ENCODE results near the gene IGLL5.
A peak's percentile ranks its signal among the peaks of the same experiment; 100 is the strongest.

IGLL5 gene

DNA sequence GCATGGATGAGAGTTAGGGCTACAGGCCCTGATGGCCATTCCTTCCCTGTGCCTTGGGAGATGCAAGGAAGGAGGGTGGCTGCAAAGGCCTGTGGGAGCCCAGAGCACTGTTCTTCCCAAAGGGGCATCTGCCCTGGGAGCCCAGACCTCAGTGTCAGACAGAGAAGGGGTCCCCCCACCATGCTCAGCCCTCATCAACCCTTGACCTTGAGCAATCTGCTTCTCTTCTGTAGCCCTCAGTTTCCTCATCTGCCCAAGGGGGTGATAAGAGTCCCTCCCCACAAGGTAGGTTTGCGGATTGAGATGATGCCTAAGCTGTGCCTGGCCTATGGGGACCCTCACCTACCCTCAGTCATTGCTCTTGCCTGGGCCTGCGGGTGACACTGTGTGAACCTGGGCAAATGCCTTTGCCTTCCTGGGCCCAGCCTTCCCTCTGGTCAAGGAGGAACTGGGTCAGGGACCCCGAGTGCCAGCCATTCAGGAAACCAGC lies 47.5 kb downstream of the IGLL5 start (continued):
- TF ChIP-seq ZNF302 (tag by site-specific recombination; IDR thresholded peaks at IDR 0.05; ENCODE audit: low read depth) (no peak), ZSCAN30 (tag by site-specific recombination; IDR thresholded peaks at IDR 0.05) (no peak), ZNF621 (tag by site-specific recombination; IDR thresholded peaks at IDR 0.05) (no peak)
- TF ChIP-seq, protein P1, sequence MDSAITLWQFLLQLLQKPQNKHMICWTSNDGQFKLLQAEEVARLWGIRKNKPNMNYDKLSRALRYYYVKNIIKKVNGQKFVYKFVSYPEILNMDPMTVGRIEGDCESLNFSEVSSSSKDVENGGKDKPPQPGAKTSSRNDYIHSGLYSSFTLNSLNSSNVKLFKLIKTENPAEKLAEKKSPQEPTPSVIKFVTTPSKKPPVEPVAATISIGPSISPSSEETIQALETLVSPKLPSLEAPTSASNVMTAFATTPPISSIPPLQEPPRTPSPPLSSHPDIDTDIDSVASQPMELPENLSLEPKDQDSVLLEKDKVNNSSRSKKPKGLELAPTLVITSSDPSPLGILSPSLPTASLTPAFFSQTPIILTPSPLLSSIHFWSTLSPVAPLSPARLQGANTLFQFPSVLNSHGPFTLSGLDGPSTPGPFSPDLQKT (IDR thresholded peaks at IDR 0.05; ENCODE audit: borderline replicate concordance, low read depth, low read length): no peak

DNA sequence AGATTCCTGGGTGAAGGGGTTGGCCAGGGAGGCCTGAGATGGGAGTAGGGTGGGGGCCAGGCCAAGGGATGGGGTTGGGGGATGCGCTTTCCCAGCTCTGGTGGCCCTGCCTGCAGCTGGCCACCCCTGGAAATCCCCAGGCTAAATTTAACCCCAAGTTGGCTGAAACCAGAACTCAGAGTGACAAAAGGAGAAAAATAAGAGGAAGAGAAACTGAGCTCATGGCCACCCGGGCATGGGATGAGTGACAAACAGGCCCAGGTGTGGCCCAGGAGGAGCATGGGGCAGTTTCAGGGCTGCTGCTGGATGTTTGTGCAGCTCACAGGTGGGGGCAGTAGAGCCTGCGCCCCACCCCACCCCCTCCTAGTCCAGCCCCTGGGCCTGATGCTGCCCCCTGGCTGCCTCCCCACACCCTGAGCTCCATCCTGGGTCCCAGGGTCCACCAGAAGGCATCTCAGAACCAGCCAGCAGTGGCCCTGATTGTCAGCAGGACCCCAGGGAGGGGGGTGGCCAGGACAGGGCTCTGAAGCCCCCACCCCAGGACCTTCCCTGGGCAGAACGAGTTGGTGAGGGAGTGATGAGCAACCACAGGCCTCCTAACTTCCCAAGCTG lies 48.0 kb downstream of the IGLL5 start:
- Histone ChIP-seq H3K36me3 (ENCODE audit: control insufficient read depth in 2 of 2, insufficient read depth in 1 of 2, low read length in 2 of 2) (no peaks in the 10 kb centered on the region), H3K27ac (ENCODE audit: extremely low read depth, low read depth, low read length) (no peak overlapping the region)

DNA sequence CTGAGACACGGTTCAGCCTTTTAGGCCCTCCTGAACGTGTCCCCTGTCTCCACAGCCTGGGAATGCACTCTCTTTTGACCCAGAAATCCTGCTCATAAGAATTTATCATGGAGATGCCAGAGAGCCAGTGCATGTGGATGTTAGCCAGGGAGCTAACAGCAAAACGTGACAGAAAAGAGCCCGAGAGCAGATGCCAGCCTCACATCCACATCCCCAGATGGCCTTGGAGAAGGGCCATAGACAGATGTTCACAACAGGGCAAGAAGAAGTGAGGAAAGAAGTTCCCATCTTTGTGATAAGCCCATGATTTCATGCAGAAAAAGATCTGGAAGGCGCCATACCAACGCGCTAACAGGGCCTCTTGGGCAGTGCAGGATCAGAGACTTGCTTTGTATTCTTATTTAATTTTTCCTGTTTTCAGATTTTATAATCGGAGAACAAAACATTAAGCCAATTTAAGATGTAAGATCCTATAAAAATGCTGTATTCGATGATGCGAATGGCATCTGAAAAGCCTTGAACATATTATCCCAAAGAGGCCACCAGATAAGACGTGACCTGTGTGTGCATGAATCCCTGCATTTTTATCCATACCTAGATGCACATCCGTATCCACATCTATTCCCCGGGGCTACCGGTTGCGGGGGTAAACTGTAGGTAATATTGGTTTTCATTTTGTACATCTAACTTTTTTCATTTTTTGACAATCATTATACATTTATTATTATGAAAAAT lies 48.7 kb downstream of the IGLL5 start:
- no peaks in the 10 kb centered on the region for H3K4me1 ChIP-seq (ENCODE audit: control insufficient read depth, insufficient read depth, low read length)
- no peak overlapping the region for H3K4me3 ChIP-seq (ENCODE audit: low read depth, low read length)
- H3K9me3 ChIP-seq (ENCODE audit: control insufficient read depth, insufficient read depth, low read depth, low read length): no peaks in the 10 kb centered on the region
- POLR2A ChIA-PET: no interaction called here
- CTCF ChIA-PET: interaction anchor here (0.6 to 1.6 kb wide), 3 partner anchors 17 to 281 kb away, joined by 3 to 5 read pairs (median 4); no protein-coding TSS in a partner anchor
- no peak overlapping the region for H3K27ac ChIP-seq (ENCODE audit: extremely low read depth, low read depth, low read length)
- H3K36me3 ChIP-seq (ENCODE audit: control insufficient read depth in 2 of 2, insufficient read depth in 1 of 2, low read length in 2 of 2): no peaks in the 10 kb centered on the region
- no peak for TF ChIP-seq ZNF664 (tag by site-specific recombination; IDR thresholded peaks at IDR 0.05)
- no peak for TF ChIP-seq KLF1 (tag by site-specific recombination; IDR thresholded peaks at IDR 0.05)
- TF ChIP-seq, protein P2, sequence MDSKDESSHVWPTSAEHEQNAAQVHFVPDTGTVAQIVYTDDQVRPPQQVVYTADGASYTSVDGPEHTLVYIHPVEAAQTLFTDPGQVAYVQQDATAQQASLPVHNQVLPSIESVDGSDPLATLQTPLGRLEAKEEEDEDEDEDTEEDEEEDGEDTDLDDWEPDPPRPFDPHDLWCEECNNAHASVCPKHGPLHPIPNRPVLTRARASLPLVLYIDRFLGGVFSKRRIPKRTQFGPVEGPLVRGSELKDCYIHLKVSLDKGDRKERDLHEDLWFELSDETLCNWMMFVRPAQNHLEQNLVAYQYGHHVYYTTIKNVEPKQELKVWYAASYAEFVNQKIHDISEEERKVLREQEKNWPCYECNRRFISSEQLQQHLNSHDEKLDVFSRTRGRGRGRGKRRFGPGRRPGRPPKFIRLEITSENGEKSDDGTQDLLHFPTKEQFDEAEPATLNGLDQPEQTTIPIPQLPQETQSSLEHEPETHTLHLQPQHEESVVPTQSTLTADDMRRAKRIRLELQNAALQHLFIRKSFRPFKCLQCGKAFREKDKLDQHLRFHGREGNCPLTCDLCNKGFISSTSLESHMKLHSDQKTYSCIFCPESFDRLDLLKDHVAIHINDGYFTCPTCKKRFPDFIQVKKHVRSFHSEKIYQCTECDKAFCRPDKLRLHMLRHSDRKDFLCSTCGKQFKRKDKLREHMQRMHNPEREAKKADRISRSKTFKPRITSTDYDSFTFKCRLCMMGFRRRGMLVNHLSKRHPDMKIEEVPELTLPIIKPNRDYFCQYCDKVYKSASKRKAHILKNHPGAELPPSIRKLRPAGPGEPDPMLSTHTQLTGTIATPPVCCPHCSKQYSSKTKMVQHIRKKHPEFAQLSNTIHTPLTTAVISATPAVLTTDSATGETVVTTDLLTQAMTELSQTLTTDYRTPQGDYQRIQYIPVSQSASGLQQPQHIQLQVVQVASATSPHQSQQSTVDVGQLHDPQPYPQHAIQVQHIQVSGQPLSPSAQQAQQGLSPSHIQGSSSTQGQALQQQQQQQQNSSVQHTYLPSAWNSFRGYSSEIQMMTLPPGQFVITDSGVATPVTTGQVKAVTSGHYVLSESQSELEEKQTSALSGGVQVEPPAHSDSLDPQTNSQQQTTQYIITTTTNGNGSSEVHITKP (tag by site-specific recombination; IDR thresholded peaks at IDR 0.05): no peak
- no peak for TF ChIP-seq ZNF416 (tag by site-specific recombination; IDR thresholded peaks at IDR 0.05)
- TF ChIP-seq YY2 (tag by site-specific recombination; IDR thresholded peaks at IDR 0.05): no peak
- TF ChIP-seq ZBTB1 (tag by site-specific recombination; IDR thresholded peaks at IDR 0.05): no peak
- no peak for TF ChIP-seq GLIS2 (tag by site-specific recombination; IDR thresholded peaks at IDR 0.05)
- TF ChIP-seq SALL2 (tag by site-specific recombination; IDR thresholded peaks at IDR 0.05; ENCODE audit: borderline replicate concordance): no peak
- TF ChIP-seq ZNF571 (tag by site-specific recombination; IDR thresholded peaks at IDR 0.05): no peak
- TF ChIP-seq ZNF513 (tag by site-specific recombination; IDR thresholded peaks at IDR 0.05): no peak
- TF ChIP-seq ZNF37A (tag by site-specific recombination; IDR thresholded peaks at IDR 0.05): no peak
- TF ChIP-seq, protein P3, sequence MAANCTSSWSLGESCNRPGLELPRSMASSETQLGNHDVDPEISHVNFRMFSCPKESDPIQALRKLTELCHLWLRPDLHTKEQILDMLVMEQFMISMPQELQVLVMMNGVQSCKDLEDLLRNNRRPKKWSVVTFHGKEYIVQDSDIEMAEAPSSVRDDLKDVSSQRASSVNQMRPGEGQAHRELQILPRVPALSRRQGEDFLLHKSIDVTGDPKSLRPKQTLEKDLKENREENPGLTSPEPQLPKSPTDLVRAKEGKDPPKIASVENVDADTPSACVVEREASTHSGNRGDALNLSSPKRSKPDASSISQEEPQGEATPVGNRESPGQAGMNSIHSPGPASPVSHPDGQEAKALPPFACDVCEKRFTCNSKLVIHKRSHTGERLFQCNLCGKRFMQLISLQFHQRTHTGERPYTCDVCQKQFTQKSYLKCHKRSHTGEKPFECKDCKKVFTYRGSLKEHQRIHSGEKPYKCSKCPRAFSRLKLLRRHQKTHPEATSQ (tag by site-specific recombination; IDR thresholded peaks at IDR 0.05): no peak
- no peak for TF ChIP-seq KLF9 (tag by site-specific recombination; IDR thresholded peaks at IDR 0.05; ENCODE audit: low read depth)

More for the DNA sequence above, 48.0 kb downstream of the IGLL5 start:
- H3K4me1 ChIP-seq (ENCODE audit: control insufficient read depth, insufficient read depth, low read length): no peaks in the 10 kb centered on the region
- no peaks in the 10 kb centered on the region for H3K9me3 ChIP-seq (ENCODE audit: control insufficient read depth, insufficient read depth, low read depth, low read length)
- POLR2A ChIA-PET: no interaction called here
- CTCF ChIA-PET: interaction anchor here (0.6 to 1.6 kb wide), 4 partner anchors 20 to 280 kb away, joined by 3 to 5 read pairs (median 4); no protein-coding TSS in a partner anchor
- TF ChIP-seq EGR2 (tag by site-specific recombination; IDR thresholded peaks at IDR 0.05; ENCODE audit: low read depth): no peak
- TF ChIP-seq, protein P4, sequence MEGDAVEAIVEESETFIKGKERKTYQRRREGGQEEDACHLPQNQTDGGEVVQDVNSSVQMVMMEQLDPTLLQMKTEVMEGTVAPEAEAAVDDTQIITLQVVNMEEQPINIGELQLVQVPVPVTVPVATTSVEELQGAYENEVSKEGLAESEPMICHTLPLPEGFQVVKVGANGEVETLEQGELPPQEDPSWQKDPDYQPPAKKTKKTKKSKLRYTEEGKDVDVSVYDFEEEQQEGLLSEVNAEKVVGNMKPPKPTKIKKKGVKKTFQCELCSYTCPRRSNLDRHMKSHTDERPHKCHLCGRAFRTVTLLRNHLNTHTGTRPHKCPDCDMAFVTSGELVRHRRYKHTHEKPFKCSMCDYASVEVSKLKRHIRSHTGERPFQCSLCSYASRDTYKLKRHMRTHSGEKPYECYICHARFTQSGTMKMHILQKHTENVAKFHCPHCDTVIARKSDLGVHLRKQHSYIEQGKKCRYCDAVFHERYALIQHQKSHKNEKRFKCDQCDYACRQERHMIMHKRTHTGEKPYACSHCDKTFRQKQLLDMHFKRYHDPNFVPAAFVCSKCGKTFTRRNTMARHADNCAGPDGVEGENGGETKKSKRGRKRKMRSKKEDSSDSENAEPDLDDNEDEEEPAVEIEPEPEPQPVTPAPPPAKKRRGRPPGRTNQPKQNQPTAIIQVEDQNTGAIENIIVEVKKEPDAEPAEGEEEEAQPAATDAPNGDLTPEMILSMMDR (tag by site-specific recombination; IDR thresholded peaks at IDR 0.05): peak; percentile 25; the same call in 1 of the 2 replicates
- no peak overlapping the region for H3K4me3 ChIP-seq (ENCODE audit: low read depth, low read length)
